Esophagus squamous epithelium (tissue), 5 donors: ENCODE data around the gene SELE. TPM values are rescaled to one million over a fixed set of nuclear protein-coding genes. Genes with fewer than 3 reads are reported as not detected.

Source experiments
- DNase-seq: peaks from one replicate; lab custom pipeline; 2025; lab: John Stamatoyannopoulos, UW
- H3K27ac ChIP-seq, 4 donors: fragments of 200-600 bp; sonication (generic); one replicate each; pipeline ENCODE4 v1.5.1; 2016 to 2019; ENCODE audit warnings: mild to moderate bottlenecking in 1 of 4
- H3K27me3 ChIP-seq, 4 donors: fragments of 200-600 bp; sonication (generic); 1 replicate in 3 of 4; 2 replicates in 1 of 4; pipeline versions ENCODE4 v1.5.1 to v1.6.0; 2017 to 2021; ENCODE audit warnings: antibody characterized with exemption in 1 of 4
- H3K36me3 ChIP-seq, 3 donors: fragments of 200-600 bp; sonication (generic); one replicate each; pipeline ENCODE4 v1.5.1; 2016 to 2019
- H3K4me1 ChIP-seq, 3 donors: fragments of 200-600 bp; sonication (generic); one replicate each; pipeline ENCODE4 v1.5.1; 2017 to 2019
- H3K4me3 ChIP-seq, 4 donors: fragments of 200-600 bp; sonication (generic); 1 replicate in 3 of 4; 2 replicates in 1 of 4; pipeline ENCODE4 v1.5.1; 2016 to 2019; ENCODE audit warnings: mild to moderate bottlenecking in 2 of 4, moderate library complexity in 1 of 4
- H3K9me3 ChIP-seq, 3 donors: fragments of 200-600 bp; sonication (generic); one replicate each; pipeline ENCODE4 v1.5.1; 2016 to 2019
- POLR2A ChIP-seq, 4 donors: fragments of 450-650 bp; IDR thresholded peaks; one replicate each; pipeline ENCODE4 v1.6.1; 2017; ENCODE audit warnings: antibody characterized with exemption in 4 of 4, mild to moderate bottlenecking in 4 of 4, moderate library complexity in 3 of 4
- WGBS, 2 donors: methylation state at CpG; one replicate each; pipeline ENCODE4 v1.1.5; 2018; 5-methylcytosine and 5-hydroxymethylcytosine counted together
- intact Hi-C: fragments of 100-400 bp; cut with DNase I; formaldehyde crosslinking; loops from one replicate; pipeline ENCODE4 v1.15.0; 2022
- total RNA-seq, 4 donors: library from RNA; depleted of rRNA; stranded (reverse); fragments of >200 nt; gene quantifications; one replicate each; pipeline ENCODE4 v1.1.0, GENCODE V29; 2016
- TF ChIP-seq, protein P1 (sequence below), 6 experiments: fragments of 450-650 bp in 4 of 6; fragments of 200-600 bp in 2 of 6; sonication (generic) in 2 of 6; IDR thresholded peaks; one replicate each; pipeline ENCODE4 v1.5.1; 2016 to 2019; ENCODE audit warnings: antibody characterized with exemption in 6 of 6, mild to moderate bottlenecking in 4 of 6, moderate library complexity in 4 of 6
- donor health status: DM: yes; HTN: yes; CAD: no.

Gene SELE
- total RNA-seq, 4 donors from 2014 or later, result 1.2 to 2.6 (median 1.7) TPM; not detected in 1

DNA sequence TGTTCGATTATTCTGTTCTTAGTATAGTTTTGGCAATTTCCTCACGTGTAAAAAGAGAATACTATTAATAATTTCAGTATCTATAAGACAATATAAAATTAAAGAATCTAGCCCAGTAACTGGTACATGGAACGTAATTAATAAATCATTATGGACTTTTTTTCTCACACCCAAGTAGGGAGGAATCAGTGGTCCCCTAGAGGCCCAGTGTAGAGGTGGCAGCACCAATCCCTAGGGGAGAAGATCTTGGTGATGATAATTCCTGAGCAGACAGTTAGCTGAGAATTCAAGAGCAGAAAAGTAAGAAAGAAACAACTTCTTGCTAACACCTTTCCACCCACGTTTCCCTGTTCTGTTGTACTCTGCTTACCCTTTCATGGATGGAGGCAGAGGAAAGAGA, 19.7 kb upstream of the SELE start:
- no peaks in the 10 kb centered on the region for H3K27me3 ChIP-seq
- intact Hi-C loops, result no loop called here
- H3K9me3 ChIP-seq, result no peaks in the 10 kb centered on the region
- no peak overlapping the region for H3K27ac ChIP-seq
- no peak for DNase-seq
- H3K4me3 ChIP-seq, result no peak overlapping the region
- H3K36me3 ChIP-seq, result no peaks in the 10 kb centered on the region
- TF ChIP-seq, protein P1, sequence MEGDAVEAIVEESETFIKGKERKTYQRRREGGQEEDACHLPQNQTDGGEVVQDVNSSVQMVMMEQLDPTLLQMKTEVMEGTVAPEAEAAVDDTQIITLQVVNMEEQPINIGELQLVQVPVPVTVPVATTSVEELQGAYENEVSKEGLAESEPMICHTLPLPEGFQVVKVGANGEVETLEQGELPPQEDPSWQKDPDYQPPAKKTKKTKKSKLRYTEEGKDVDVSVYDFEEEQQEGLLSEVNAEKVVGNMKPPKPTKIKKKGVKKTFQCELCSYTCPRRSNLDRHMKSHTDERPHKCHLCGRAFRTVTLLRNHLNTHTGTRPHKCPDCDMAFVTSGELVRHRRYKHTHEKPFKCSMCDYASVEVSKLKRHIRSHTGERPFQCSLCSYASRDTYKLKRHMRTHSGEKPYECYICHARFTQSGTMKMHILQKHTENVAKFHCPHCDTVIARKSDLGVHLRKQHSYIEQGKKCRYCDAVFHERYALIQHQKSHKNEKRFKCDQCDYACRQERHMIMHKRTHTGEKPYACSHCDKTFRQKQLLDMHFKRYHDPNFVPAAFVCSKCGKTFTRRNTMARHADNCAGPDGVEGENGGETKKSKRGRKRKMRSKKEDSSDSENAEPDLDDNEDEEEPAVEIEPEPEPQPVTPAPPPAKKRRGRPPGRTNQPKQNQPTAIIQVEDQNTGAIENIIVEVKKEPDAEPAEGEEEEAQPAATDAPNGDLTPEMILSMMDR (IDR thresholded peaks at IDR 0.05), result no peak
- TF ChIP-seq POLR2A (IDR thresholded peaks at IDR 0.05), result no peak
- 67 to 68% methylated on average over 4 of the region's 4 CpGs for WGBS, 2 donors
- H3K4me1 ChIP-seq, result no peaks in the 10 kb centered on the region

DNA sequence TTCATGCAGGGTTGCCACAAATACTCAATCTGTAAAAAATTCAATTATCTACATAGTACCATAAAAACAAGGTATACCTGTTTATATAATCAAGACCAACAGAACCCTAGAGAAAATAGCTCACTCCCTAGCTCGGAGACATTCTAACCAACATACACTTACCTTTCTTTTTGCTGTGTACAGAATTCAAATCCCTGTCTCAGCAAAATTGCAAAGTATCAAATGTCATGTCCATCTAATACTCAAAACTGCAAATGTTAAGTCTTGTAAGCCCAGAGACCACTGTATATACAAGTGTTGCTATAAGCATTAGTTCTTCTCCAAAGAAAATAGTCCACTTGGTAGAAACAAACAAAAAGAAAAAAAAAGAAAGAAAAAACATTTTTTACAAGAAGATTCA, 16.2 kb upstream of the SELE start:
- H3K4me3 ChIP-seq, result no peak overlapping the region
- no peak overlapping the region for H3K27ac ChIP-seq
- no peak for DNase-seq
- H3K9me3 ChIP-seq, result no peaks in the 10 kb centered on the region
- no peaks in the 10 kb centered on the region for H3K36me3 ChIP-seq
- 80 to 90% methylated on average over 1 of the region's 1 CpG for WGBS, 2 donors
- intact Hi-C loops, result no loop called here
- no peaks in the 10 kb centered on the region for H3K27me3 ChIP-seq
- no peak for TF ChIP-seq POLR2A (IDR thresholded peaks at IDR 0.05)
- TF ChIP-seq, protein P1 (IDR thresholded peaks at IDR 0.05), result no peak
- H3K4me1 ChIP-seq, result no peaks in the 10 kb centered on the region

DNA sequence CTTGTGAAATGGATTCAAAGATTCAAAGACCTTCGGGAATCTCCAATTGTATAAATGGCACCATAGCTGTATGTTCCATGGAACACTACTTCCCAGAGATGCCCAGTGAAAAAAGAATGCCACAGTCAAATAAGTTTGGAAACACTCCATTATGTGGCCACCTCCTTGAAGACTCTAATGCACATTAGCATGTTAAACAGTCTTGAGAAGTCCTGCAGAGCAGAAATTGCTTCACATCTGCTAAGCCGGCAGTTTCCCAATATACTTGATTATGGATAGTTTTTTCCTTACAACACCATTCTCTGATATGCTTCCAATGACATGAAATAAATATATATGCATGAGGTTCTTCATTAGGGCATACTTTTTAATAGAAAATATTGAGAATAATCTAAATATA, 12.7 kb upstream of the SELE start:
- Histone ChIP-seq H3K4me3 (no peak overlapping the region), H3K27me3 (no peaks in the 10 kb centered on the region), H3K27ac (no peak overlapping the region), H3K9me3 (no peaks in the 10 kb centered on the region), H3K4me1 (no peaks in the 10 kb centered on the region), H3K36me3 (no peaks in the 10 kb centered on the region)
- TF ChIP-seq, protein P1 (IDR thresholded peaks at IDR 0.05), result no peak
- no peak for TF ChIP-seq POLR2A (IDR thresholded peaks at IDR 0.05)
- no peak for DNase-seq
- intact Hi-C loops, result no loop called here
- 83 to 93% methylated on average over 2 of the region's 2 CpGs for WGBS, 2 donors

DNA sequence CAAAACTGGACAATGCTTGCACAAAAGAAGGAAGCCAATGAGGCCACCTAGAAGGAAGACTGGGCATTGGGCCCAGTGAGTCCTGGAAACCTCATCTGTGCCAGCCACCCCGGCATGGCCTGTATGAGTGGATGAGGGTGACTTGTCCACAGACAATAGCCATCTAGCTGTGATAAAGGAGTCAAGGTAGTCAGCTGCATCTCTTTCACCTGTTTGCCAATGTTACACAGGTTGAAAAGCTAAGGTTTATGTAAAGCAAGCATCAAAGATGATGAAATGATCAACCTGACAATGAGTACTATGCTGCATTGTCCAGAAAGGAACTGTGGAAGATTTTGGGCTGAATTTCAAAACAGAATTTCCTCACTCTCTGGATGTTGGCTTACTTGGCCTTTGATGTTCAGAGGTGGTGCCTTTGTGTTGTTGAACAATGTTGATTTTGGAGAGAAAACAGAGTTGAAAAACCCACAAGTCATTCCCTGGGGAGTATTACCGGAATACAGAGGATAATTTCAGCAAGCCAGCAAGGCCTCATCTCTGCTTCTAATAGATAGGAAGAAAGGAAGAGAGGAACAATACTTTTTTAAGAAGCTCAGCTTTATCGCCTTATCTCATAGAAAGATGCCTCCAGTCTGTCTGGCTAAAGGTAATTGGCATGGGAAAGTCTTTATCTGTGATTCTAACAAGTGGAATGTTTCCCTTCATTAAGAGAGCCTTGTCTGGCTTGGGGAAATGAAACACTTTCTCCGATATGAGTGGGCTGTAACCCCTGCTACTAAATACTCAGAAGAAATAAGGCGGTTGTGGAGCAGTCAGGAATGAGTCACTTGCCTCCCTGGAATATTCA, 11.4 kb upstream of the SELE start:
- WGBS, 2 donors, result 49 to 50% methylated on average over 5 of the region's 5 CpGs
- no peak for DNase-seq
- Histone ChIP-seq H3K4me3 (no peak overlapping the region), H3K4me1 (no peaks in the 10 kb centered on the region), H3K36me3 (no peaks in the 10 kb centered on the region), H3K27ac (no peak overlapping the region), H3K27me3 (no peaks in the 10 kb centered on the region), H3K9me3 (no peaks in the 10 kb centered on the region)
- intact Hi-C loops, result no loop called here
- no peak for TF ChIP-seq POLR2A (IDR thresholded peaks at IDR 0.05)
- TF ChIP-seq, protein P1 (IDR thresholded peaks at IDR 0.05), result no peak

DNA sequence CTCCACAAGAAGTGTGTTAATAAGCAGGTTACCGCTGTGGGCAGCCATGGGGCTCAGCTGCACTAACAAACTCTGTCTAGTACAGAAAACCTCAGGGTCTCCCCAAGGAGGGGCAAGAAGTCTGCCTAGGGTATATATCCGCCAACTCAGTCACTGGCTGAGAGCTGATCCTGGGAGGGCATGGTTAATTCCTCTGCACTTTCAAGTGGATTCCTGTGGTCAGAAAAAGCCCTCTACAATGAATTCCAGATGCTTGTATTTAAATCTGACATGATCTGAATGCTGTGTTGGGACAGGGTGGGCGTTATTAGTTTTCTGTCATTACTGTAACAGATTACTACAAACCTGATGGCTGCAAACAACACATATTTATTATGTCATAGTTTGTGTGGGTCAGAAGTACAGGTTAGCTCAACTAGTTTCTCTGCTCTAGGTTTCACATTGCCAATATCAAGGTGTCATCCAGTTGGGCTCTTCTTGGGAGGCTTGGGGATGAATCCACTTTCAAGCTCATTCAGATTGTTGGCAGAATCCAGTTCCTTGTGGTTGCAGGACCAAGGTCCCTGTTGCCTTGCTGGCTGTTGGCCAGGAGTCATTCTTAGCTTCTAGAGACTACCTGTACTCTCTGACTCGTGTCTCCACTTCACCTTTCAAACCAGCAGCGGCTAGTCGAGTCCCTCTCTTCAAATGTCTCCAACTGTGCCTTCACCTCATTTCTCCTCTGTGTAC, 8.0 kb upstream of the SELE start:
- H3K4me3 ChIP-seq, result no peak overlapping the region
- H3K27me3 ChIP-seq, result peaks cover 0 to 8% (median 0%) of the 10 kb centered on the region in 4 donors
- H3K9me3 ChIP-seq, result no peaks in the 10 kb centered on the region
- no peaks in the 10 kb centered on the region for H3K4me1 ChIP-seq
- intact Hi-C loops, result no loop called here
- no peaks in the 10 kb centered on the region for H3K36me3 ChIP-seq
- no peak for DNase-seq
- H3K27ac ChIP-seq, result no peak overlapping the region
- 66 to 72% methylated on average over 6 of the region's 6 CpGs for WGBS, 2 donors
- no peak for TF ChIP-seq POLR2A (IDR thresholded peaks at IDR 0.05)
- TF ChIP-seq, protein P1 (IDR thresholded peaks at IDR 0.05), result no peak
